Upper lobe of left lung (tissue), 6 donors: Measurements from ENCODE around the gene FTSJ3. TPM values are rescaled to one million over a fixed set of nuclear protein-coding genes. Genes with fewer than 3 reads are reported as not detected.

Experiments used
- ATAC-seq, 2 donors: fragments of 200-7000 bp; cut with Tn5 transposase; one replicate each; pipeline ENCODE4 v1.9.1; 2022; ENCODE audit warnings: mild to moderate bottlenecking in 2 of 2, moderate library complexity in 2 of 2; ENCODE audit not compliant: low FRiP score in 2 of 2
- DNase-seq, 2 donors: peaks; one replicate each; pipeline ENCODE4 v3.0.0-alpha.2; 2019 to 2020
- H3K27ac ChIP-seq, 4 donors: fragments of 200-600 bp; sonication (generic); one replicate each; pipeline ENCODE4 v1.5.1; 2016 to 2019
- H3K27me3 ChIP-seq, 4 donors: fragments of 200-600 bp; sonication (generic); one replicate each; pipeline ENCODE4 v1.5.1; 2017 to 2019
- H3K36me3 ChIP-seq, 4 donors: fragments of 200-600 bp; sonication (generic); one replicate each; pipeline ENCODE4 v1.5.1; 2016 to 2019
- H3K4me1 ChIP-seq, 4 donors: fragments of 200-600 bp; sonication (generic); one replicate each; pipeline ENCODE4 v1.5.1; 2018 to 2019
- H3K4me3 ChIP-seq, 4 donors: fragments of 200-600 bp; sonication (generic); one replicate each; pipeline ENCODE4 v1.5.1; 2017 to 2019; ENCODE audit warnings: mild to moderate bottlenecking in 2 of 4, moderate library complexity in 1 of 4
- H3K9me3 ChIP-seq, 4 donors: fragments of 200-600 bp; sonication (generic); one replicate each; pipeline ENCODE4 v1.5.1; 2018 to 2019
- EP300 ChIP-seq, 4 donors: sonication (generic); formaldehyde crosslinking; IDR thresholded peaks; one replicate each; pipeline ENCODE4 v1.5.1; 2017; ENCODE audit warnings: antibody characterized with exemption in 4 of 4, control low read depth in 2 of 4
- POLR2A ChIP-seq, 4 donors: fragments of 450-650 bp; IDR thresholded peaks; one replicate each; pipeline ENCODE4 v1.5.1; 2016 to 2017; ENCODE audit warnings: antibody characterized with exemption in 4 of 4, mild to moderate bottlenecking in 2 of 4
- POLR2AphosphoS5 ChIP-seq, 2 donors: sonication (generic); formaldehyde crosslinking; IDR thresholded peaks; one replicate each; pipeline ENCODE4 v1.5.1; 2017; ENCODE audit warnings: antibody characterized with exemption in 2 of 2
- WGBS, 2 donors: methylation state at CpG; one replicate each; pipeline ENCODE4 v1.1.5; 2017 to 2018; 5-methylcytosine and 5-hydroxymethylcytosine counted together
- total RNA-seq, 6 donors: library from RNA; depleted of rRNA in 4 of 6; stranded (reverse); fragments of >200 nt in 4 of 6; gene quantifications; one replicate each; pipeline versions ENCODE4 v1.1.0 to v1.2.1, GENCODE V29; 2016 to 2021
- TF ChIP-seq, protein P1 (sequence below), 6 experiments: fragments of 450-650 bp in 4 of 6; fragments of 200-600 bp in 2 of 6; sonication (generic) in 2 of 6; IDR thresholded peaks; one replicate each; pipeline ENCODE4 v1.5.1; 2016 to 2019; ENCODE audit warnings: antibody characterized with exemption in 6 of 6
- donor health status: DM: no; HTN: no; CAD: no; lungs with moderate emphysema.
- donor health status: DM: no; HTN: yes; CAD: no; lungs with severe emphysema.

The FTSJ3 gene
- total RNA-seq, 6 donors from 2014 or later, result 24.7 to 75.4 (median 41.8) TPM

DNA sequence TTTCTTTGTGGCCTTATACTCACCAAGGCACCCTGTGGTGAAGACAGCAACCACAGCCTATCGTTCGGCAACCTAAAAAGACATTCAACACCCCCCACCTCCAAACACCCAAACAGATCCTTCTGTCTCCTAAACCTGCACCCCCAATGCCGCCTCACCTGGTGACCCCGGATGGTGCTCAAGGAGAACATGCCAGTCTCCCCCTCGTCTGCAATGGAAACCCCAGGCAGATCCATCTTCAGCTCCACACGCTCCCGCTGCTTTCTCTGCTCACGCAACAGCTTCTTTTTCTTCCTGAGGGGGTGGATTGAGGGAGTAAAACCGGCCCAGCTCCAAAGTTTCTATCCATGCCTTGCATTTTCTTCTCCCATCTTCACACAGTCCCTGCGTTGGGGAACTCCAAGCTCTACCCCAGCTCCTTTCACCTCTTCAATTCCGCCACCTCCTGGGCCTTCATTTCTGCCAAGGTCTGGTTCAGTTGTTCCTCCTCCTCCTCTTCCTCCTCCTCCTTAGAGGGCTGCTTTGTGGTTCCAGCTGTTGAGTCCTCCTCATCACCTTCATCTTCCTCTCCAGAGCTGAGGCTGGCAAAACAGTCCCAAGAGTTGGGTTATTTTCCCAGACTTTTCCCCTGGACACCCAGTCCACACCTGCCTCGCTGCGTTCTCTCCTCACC lies 3.7 kb downstream of the FTSJ3 start:
- no peaks in the 10 kb centered on the region for H3K9me3 ChIP-seq
- H3K36me3 ChIP-seq, result peaks cover 27 to 71% (median 63%) of the 10 kb centered on the region in 4 donors
- no peak for DNase-seq
- no peak overlapping the region for H3K27ac ChIP-seq
- 93 to 96% methylated on average over 13 of the region's 13 CpGs for WGBS, 2 donors
- TF ChIP-seq POLR2AphosphoS5 (IDR thresholded peaks at IDR 0.05), result no peak
- no peak for TF ChIP-seq POLR2A (IDR thresholded peaks at IDR 0.05)
- TF ChIP-seq, protein P1, sequence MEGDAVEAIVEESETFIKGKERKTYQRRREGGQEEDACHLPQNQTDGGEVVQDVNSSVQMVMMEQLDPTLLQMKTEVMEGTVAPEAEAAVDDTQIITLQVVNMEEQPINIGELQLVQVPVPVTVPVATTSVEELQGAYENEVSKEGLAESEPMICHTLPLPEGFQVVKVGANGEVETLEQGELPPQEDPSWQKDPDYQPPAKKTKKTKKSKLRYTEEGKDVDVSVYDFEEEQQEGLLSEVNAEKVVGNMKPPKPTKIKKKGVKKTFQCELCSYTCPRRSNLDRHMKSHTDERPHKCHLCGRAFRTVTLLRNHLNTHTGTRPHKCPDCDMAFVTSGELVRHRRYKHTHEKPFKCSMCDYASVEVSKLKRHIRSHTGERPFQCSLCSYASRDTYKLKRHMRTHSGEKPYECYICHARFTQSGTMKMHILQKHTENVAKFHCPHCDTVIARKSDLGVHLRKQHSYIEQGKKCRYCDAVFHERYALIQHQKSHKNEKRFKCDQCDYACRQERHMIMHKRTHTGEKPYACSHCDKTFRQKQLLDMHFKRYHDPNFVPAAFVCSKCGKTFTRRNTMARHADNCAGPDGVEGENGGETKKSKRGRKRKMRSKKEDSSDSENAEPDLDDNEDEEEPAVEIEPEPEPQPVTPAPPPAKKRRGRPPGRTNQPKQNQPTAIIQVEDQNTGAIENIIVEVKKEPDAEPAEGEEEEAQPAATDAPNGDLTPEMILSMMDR (IDR thresholded peaks at IDR 0.05), result no peak
- TF ChIP-seq EP300 (IDR thresholded peaks at IDR 0.05), result no peak
- H3K4me3 ChIP-seq, result no peak overlapping the region
- ATAC-seq, result no peak
- peaks cover 19 to 26% (median 23%) of the 10 kb centered on the region in 4 donors for H3K4me1 ChIP-seq
- no peaks in the 10 kb centered on the region for H3K27me3 ChIP-seq

DNA sequence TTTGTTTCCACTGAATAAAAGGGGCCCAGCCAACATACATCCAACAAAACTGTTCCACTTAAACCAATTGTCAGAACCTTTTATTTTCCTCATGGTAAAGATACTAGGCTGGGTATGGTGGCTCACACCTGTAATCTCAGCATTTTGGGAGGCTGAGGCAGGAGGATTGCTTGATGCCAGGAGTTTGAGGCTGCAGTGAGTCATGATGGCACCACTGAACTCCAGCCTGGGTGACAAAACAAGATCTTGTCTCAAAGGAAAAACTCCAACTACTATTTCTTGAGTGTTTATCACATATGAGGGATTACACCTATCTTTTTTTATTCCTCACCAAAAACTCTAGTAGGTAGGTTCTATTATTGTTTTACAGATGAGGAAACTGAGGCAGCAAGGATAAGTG lies 4.9 kb downstream of the FTSJ3 start:
- no peak overlapping the region for H3K4me3 ChIP-seq
- H3K4me1 ChIP-seq, result peaks cover 9 to 13% (median 13%) of the 10 kb centered on the region in 4 donors
- no peaks in the 10 kb centered on the region for H3K9me3 ChIP-seq
- ATAC-seq (no peak), DNase-seq (no peak)
- H3K27me3 ChIP-seq, result no peaks in the 10 kb centered on the region
- no peak for TF ChIP-seq POLR2A (IDR thresholded peaks at IDR 0.05)
- no peak for TF ChIP-seq EP300 (IDR thresholded peaks at IDR 0.05)
- H3K36me3 ChIP-seq, result peaks cover 39 to 81% (median 76%) of the 10 kb centered on the region in 4 donors
- no peak overlapping the region for H3K27ac ChIP-seq

DNA sequence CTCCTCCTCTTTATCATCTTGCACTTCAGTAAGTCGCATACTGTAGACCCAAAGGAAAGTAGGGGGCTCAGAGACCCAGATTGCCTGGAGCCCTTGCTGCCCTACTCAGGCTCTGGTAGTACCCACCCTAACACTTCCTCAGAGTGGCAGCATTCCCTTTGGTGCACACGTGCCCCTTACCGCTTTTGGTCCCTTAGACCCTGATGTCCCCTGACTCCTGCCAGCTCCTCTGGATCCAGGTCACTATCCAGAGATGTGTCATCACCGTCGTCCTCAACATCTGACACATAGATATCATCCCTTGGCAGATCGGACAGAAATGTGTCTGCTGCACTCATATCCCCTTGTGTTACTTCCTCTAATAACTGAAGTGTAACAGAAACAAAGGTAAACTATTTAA lies 5.7 kb downstream of the FTSJ3 start:
- DNase-seq, result no peak
- Histone ChIP-seq H3K9me3 (no peaks in the 10 kb centered on the region), H3K27ac (peak overlapping the region in 1 of 4 donors; percentile 8), H3K27me3 (no peaks in the 10 kb centered on the region), H3K4me1 (peaks cover 9 to 13% (median 13%) of the 10 kb centered on the region in 4 donors), H3K4me3 (no peak overlapping the region), H3K36me3 (peaks cover 46 to 88% (median 82%) of the 10 kb centered on the region in 4 donors)
- TF ChIP-seq POLR2AphosphoS5 (IDR thresholded peaks at IDR 0.05) (no peak), POLR2A (IDR thresholded peaks at IDR 0.05) (no peak), EP300 (IDR thresholded peaks at IDR 0.05) (no peak)
- TF ChIP-seq, protein P1 (IDR thresholded peaks at IDR 0.05), result no peak
- no peak for ATAC-seq
- WGBS, 2 donors, result 82 to 89% methylated on average over 6 of the region's 6 CpGs

DNA sequence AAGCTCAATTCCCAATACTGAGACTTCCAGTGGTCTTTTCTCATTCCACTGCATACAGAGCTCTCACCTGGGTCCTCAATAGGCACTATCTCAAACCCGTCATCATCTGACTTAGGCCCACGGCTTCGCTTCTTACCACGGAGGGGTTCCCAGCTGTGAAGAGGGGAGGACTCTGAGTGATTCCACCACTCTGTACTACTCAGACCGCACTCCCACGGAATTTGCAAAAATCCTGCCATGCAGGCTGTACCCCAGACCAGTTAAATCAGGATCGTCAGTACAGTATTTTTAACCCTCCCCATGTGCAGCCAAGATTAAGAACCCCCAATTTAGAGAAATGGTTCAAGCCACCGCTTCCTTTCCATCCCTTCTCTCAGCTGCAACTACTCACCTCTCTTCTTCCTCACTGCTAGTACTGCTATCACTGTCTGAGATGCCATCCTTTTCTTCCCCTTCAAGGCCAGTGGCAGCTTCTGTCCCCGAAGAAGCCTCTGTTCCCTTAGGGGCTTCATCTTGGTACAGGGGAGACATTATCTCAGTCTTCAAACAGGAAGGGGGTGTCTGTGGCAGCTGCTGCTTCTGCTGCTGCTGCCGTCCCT lies 6.4 kb downstream of the FTSJ3 start:
- Histone ChIP-seq H3K27ac (peak overlapping the region in 1 of 4 donors; percentile 8), H3K36me3 (peaks cover 49 to 96% (median 90%) of the 10 kb centered on the region in 4 donors), H3K4me3 (no peak overlapping the region), H3K27me3 (no peaks in the 10 kb centered on the region), H3K4me1 (peaks cover 5 to 10% (median 8%) of the 10 kb centered on the region in 4 donors), H3K9me3 (no peaks in the 10 kb centered on the region)
- WGBS, 2 donors, result 84 to 93% methylated on average over 10 of the region's 10 CpGs
- DNase-seq (no peak), ATAC-seq (no peak)
- TF ChIP-seq POLR2A (IDR thresholded peaks at IDR 0.05) (no peak), POLR2AphosphoS5 (IDR thresholded peaks at IDR 0.05) (no peak), EP300 (IDR thresholded peaks at IDR 0.05) (no peak)
- TF ChIP-seq, protein P1 (IDR thresholded peaks at IDR 0.05), result no peak

DNA sequence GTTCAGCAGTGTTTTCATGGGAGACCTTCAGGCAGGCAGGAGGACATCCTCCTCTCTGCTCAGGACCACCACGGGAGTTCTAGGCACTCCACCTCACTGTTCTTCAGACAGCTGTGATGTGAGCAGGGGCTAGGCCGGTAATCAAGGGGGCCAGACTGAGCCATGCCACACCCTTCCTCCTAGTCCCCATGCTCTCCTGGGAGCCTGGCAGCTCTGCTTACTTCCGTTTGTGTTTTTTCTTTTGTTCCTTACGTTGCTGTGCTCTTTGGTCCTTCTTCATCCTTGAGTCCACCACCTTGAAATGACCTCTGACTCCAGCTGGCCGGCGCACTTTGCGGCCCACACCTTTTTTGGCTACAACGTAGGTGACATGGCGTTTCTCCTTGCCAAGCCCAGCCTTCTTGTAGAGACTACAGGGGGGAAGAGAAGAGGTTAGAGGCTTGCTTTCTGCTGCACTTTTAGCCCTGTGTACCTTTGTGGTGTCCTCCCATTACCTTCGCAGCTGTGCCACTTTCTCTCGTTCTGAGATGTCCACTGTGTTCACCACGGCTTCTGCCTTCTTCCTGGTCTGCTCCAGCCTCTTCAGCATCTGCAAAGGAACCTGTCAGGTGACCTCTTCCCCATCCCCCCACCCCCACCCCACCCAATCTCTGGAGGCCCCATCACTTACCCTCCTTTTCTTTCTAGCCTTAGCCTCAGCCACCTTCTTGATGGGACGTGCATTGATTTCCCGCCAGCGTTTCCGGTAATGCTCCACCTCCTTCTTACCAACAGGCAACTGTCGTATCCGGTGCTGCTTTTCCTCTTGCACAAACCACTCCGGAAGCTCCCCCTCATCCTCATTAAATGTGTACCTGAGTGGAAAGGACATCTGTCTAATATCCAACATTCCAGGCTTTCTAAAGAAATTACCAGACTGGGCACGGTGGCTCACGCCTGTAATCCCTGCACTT lies 7.6 kb downstream of the FTSJ3 start:
- Histone ChIP-seq H3K4me3 (no peak overlapping the region), H3K36me3 (peaks cover 58 to 100% (median 94%) of the 10 kb centered on the region in 4 donors)
- 66 to 70% methylated on average over 21 of the region's 21 CpGs for WGBS, 2 donors

More for the DNA sequence above, 7.6 kb downstream of the FTSJ3 start:
- Histone ChIP-seq H3K9me3 (no peaks in the 10 kb centered on the region), H3K27me3 (no peaks in the 10 kb centered on the region), H3K4me1 (peaks cover 0 to 6% (median 2%) of the 10 kb centered on the region in 4 donors), H3K27ac (peak overlapping the region in 3 of 4 donors; percentile 14 to 50 (median 30))
- DNase-seq, result no peak
- TF ChIP-seq, protein P1 (IDR thresholded peaks at IDR 0.05), result no peak
- no peak for TF ChIP-seq POLR2AphosphoS5 (IDR thresholded peaks at IDR 0.05)
- TF ChIP-seq POLR2A (IDR thresholded peaks at IDR 0.05), result no peak
- TF ChIP-seq EP300 (IDR thresholded peaks at IDR 0.05), result no peak
- peak in 1 of 2 donors; percentile 38 for ATAC-seq
